Activated T-cell treated with anti-CD3 and anti-CD28 coated beads, Interleukin-2, amount 50 U/mL, for 24 hours (primary cell): ENCODE measurements around the gene GNG8.

ENCODE experiments used
- DNase-seq: peaks from one replicate; pipeline ENCODE4 v3.0.0-alpha.2; 2020
- H3K27ac Mint-ChIP-seq: 2 replicates; pipeline ENCODE4 v1.8.0; 2020; ENCODE audit warnings: mild to moderate bottlenecking, mixed read lengths
- H3K27me3 Mint-ChIP-seq: 2 replicates; pipeline ENCODE4 v1.8.0; 2020; ENCODE audit warnings: mixed read lengths
- H3K36me3 Mint-ChIP-seq: 2 replicates; pipeline ENCODE4 v1.8.0; 2020; ENCODE audit warnings: low read depth, mixed read lengths
- H3K4me1 Mint-ChIP-seq: 2 replicates; pipeline ENCODE4 v1.8.0; 2020; ENCODE audit warnings: low read depth, mixed read lengths
- H3K4me3 Mint-ChIP-seq: 2 replicates; pipeline ENCODE4 v1.8.0; 2020; ENCODE audit warnings: mild to moderate bottlenecking, moderate library complexity, mixed read lengths
- H3K9me3 Mint-ChIP-seq: 2 replicates; pipeline ENCODE4 v1.8.0; 2020; ENCODE audit warnings: mixed read lengths

The GNG8 gene

DNA sequence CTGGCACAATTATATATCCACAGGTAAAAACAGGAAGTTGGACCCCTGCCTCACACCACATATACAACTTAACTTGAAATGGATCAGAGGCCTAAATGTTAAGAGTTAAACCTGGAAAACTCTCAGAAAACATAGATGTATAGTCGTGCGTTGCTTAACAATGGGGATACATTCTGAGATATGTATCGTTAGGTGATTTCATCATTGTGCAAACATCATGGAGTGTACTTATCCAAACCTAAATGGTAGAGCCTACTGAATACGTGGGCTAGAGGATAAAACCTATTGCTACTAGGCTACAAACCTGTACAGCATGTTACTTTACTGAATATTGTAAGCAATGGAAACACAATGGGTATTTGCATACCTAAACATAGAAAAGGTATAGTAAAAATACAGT, 49.7 kb downstream of the GNG8 start:
- no peaks in the 10 kb centered on the region for H3K36me3 Mint-ChIP-seq

DNA sequence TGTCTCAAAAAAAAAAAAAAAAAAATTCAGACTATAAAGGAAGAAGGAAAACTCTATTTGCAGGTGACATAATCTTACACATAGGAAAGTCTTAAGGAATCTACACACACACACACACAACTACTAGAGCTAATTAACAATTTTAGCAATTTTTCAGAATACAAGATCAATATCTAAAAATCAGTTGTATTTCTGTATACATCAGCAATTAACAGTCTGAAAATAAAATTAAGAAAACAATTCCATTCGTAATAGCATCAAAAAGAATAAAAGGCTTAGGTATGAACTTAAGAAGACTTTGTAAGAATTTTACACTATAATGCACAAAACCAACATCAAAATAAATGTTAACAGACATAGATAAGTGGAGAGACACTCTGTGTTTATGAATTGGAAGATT, 50.5 kb downstream of the GNG8 start:
- no peak overlapping the region for H3K27ac Mint-ChIP-seq
- no peaks in the 10 kb centered on the region for H3K36me3 Mint-ChIP-seq
- no peak for DNase-seq
- no peak overlapping the region for H3K4me3 Mint-ChIP-seq
- H3K27me3 Mint-ChIP-seq: no peaks in the 10 kb centered on the region
- peaks cover 3% of the 10 kb centered on the region for H3K4me1 Mint-ChIP-seq
- no peaks in the 10 kb centered on the region for H3K9me3 Mint-ChIP-seq

More for the DNA sequence above, 49.7 kb downstream of the GNG8 start:
- no peaks in the 10 kb centered on the region for H3K27me3 Mint-ChIP-seq
- H3K4me1 Mint-ChIP-seq: peaks cover 3% of the 10 kb centered on the region
- H3K4me3 Mint-ChIP-seq: no peak overlapping the region
- no peak for DNase-seq
- no peaks in the 10 kb centered on the region for H3K9me3 Mint-ChIP-seq
- no peak overlapping the region for H3K27ac Mint-ChIP-seq
